Activated naive CD8-positive, alpha-beta T cell treated with anti-CD3 and anti-CD28 coated beads, Interleukin-2, amount 50 U/mL, for 16 hours (primary cell): ENCODE results near the gene SOX10.

Experiments
- DNase-seq: peaks from one replicate; pipeline ENCODE4 v3.0.0-alpha.2; 2020; ENCODE audit warnings: low read depth, low spot score

The SOX10 gene

GRCh38 chr22:37930270-37930951 lies 53.9 kb downstream of the SOX10 start:
- no peak for DNase-seq

- no peak for DNase-seq
Observed at GRCh38 chr22:37929390-37929789, 55.0 kb downstream of the SOX10 start.

- no peak for DNase-seq
Observed at GRCh38 chr22:37927637-37927936, 56.8 kb downstream of the SOX10 start.

- DNase-seq, result no peak
Observed at GRCh38 chr22:37926771-37927636, 57.4 kb downstream of the SOX10 start.

GRCh38 chr22:37926358-37926757 lies 58.0 kb downstream of the SOX10 start:
- DNase-seq, result no peak

- DNase-seq, result no peak
Observed at GRCh38 chr22:37925767-37926166, 58.6 kb downstream of the SOX10 start.

- no peak for DNase-seq
Observed at GRCh38 chr22:37925330-37925729, 59.0 kb downstream of the SOX10 start.

GRCh38 chr22:37924386-37925065 lies 59.8 kb downstream of the SOX10 start:
- DNase-seq, result no peak

GRCh38 chr22:37923927-37924326 lies 60.4 kb downstream of the SOX10 start:
- DNase-seq, result no peak
